Fibroblast of lung (primary cell): ENCODE results near the gene APBA2. TPM values are rescaled to one million over a fixed set of nuclear protein-coding genes. Genes with fewer than 3 reads are reported as not detected.

ENCODE experiments used
- DNase-seq, 2 donors: peaks; one replicate each; pipeline versions ENCODE4 v3.0.0 to v3.0.0-alpha.2; 2010; ENCODE audit warnings: low read depth in 2 of 2
- H2AFZ ChIP-seq: 2 replicates; pipeline ENCODE4 v1.5.1; 2012; ENCODE audit warnings: low read length, control low read depth, inconsistent platforms
- H3K27ac ChIP-seq: 2 replicates; pipeline ENCODE4 v1.5.1; 2011; ENCODE audit warnings: low read length, control low read depth; ENCODE audit not compliant: insufficient read depth
- H3K27me3 ChIP-seq: 2 replicates; pipeline ENCODE4 v1.5.1; 2011; ENCODE audit warnings: mild to moderate bottlenecking, low read length; ENCODE audit not compliant: control insufficient read depth, insufficient read depth
- H3K36me3 ChIP-seq: 2 replicates; pipeline ENCODE4 v1.5.1; 2011; ENCODE audit warnings: low read length; ENCODE audit not compliant: control insufficient read depth, insufficient read depth
- H3K4me1 ChIP-seq: 2 replicates; pipeline ENCODE4 v1.5.1; 2011; ENCODE audit warnings: low read length; ENCODE audit not compliant: control insufficient read depth, insufficient read depth; ENCODE audit errors: extremely low read depth
- H3K4me2 ChIP-seq: 2 replicates; pipeline ENCODE4 v1.5.1; 2011; ENCODE audit warnings: low read length, control low read depth; ENCODE audit not compliant: insufficient read depth; ENCODE audit errors: extremely low read depth
- H3K4me3 ChIP-seq, 4 experiments: fragments of 200-600 bp in 1 of 4; sonication (generic) in 1 of 4; replicated peaks in 1 of 4; 2 replicates each; pipeline ENCODE4 v1.5.1; 2011 to 2016; ENCODE audit warnings: low read length in 4 of 4, low read depth in 3 of 4, mild to moderate bottlenecking in 3 of 4, control low read depth in 2 of 4, inconsistent platforms in 1 of 4, mixed read lengths in 1 of 4; ENCODE audit not compliant: insufficient read depth in 1 of 4; ENCODE audit errors: control extremely low read depth in 1 of 4
- H3K79me2 ChIP-seq: 2 replicates; pipeline ENCODE4 v1.5.1; 2012; ENCODE audit warnings: mild to moderate bottlenecking, low read length, inconsistent platforms; ENCODE audit not compliant: control insufficient read depth, insufficient read depth
- H3K9ac ChIP-seq: 2 replicates; pipeline ENCODE4 v1.5.1; 2011; ENCODE audit warnings: mild to moderate bottlenecking, low read length, control low read depth; ENCODE audit not compliant: insufficient read depth
- H3K9me3 ChIP-seq: 2 replicates; pipeline ENCODE4 v1.5.1; 2012; ENCODE audit warnings: low read depth, low read length; ENCODE audit not compliant: control insufficient read depth, insufficient read depth
- H4K20me1 ChIP-seq: 2 replicates; pipeline ENCODE4 v1.5.1; 2011; ENCODE audit warnings: low read length; ENCODE audit not compliant: control insufficient read depth, insufficient read depth; ENCODE audit errors: extremely low read depth
- CTCF ChIP-seq, 2 donors: IDR thresholded peaks in 1 of 2; conservative IDR thresholded peaks in 1 of 2; 1 replicate in 1 of 2; 2 replicates in 1 of 2; pipeline ENCODE4 v1.5.1; 2011 to 2012; ENCODE audit warnings: low read length in 2 of 2, control low read depth in 1 of 2, inconsistent platforms in 1 of 2, low read depth in 1 of 2, mild to moderate bottlenecking in 1 of 2
- EZH2 ChIP-seq: IDR thresholded peaks from 2 replicates; pipeline ENCODE4 v1.5.1; 2012; ENCODE audit warnings: low read length, control low read depth, mild to moderate bottlenecking; ENCODE audit errors: missing control alignments
- polyA plus RNA-seq, 2 donors: library from polyadenylated mRNA; depleted of rRNA in 1 of 2; stranded (reverse) in 1 of 2; unstranded in 1 of 2; fragments of >200 nt; gene quantifications; 2 replicates each; pipeline ENCODE4 v1.2.1, GENCODE V29; 2011 to 2012; ENCODE audit warnings: missing spikeins in 1 of 2
- total RNA-seq: library from RNA; depleted of rRNA; stranded (reverse); fragments of >200 nt; gene quantifications from 2 replicates; pipeline ENCODE4 v1.2.1, GENCODE V29; 2014

APBA2 gene
- total and polyA plus RNA-seq, 2 donors (not counting 1 experiment from before 2014, with no cell fraction given), result 9.5 to 20.3 TPM

DNA sequence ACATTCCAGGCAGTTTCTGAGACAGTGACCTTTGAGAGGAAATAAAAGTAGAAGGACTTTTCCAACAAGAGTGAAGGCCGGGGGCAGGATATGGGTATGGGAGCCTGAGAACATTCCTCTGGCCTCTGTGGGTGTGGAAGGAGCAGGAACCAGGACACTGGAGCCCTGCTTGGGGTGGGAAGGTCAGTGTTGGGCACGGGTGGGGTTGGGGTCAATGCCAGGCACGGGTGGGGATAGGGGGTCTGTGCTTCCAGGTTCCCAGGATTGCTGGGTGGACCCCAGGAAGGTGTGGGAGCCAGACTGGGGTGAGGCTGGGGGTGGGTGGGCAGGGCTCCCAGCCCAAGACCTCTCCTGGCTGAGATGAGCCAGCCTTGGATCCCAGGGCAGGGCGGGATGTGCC, 220.3 kb downstream of the APBA2 start:
- TF ChIP-seq CTCF (conservative IDR thresholded peaks at IDR 0.05 in 1 of 2, IDR thresholded peaks at IDR 0.05 in 1 of 2; ENCODE audit: low read depth in 1 of 2, low read length in 2 of 2), result no peak
- no peak for TF ChIP-seq EZH2
- H3K27ac ChIP-seq, result no peak overlapping the region

GRCh38 chr15:29106551-29107290, 220.9 kb downstream of the APBA2 start:
- no peaks in the 10 kb centered on the region for H3K36me3 ChIP-seq
- TF ChIP-seq EZH2, result no peak
- no peak for TF ChIP-seq CTCF (conservative IDR thresholded peaks at IDR 0.05 in 1 of 2, IDR thresholded peaks at IDR 0.05 in 1 of 2; ENCODE audit: low read depth in 1 of 2, low read length in 2 of 2)

More for the DNA sequence above, 220.3 kb downstream of the APBA2 start:
- H2AFZ ChIP-seq, result no peak overlapping the region
- no peaks in the 10 kb centered on the region for H3K9me3 ChIP-seq
- no peaks in the 10 kb centered on the region for H3K36me3 ChIP-seq
- H3K79me2 ChIP-seq, result no peaks in the 10 kb centered on the region
- H3K4me2 ChIP-seq, result no peak overlapping the region
- H3K9ac ChIP-seq, result no peak overlapping the region
- no peak for DNase-seq
- no peak overlapping the region for H3K4me3 ChIP-seq
- no peaks in the 10 kb centered on the region for H4K20me1 ChIP-seq
- H3K4me1 ChIP-seq, result no peaks in the 10 kb centered on the region
- H3K27me3 ChIP-seq, result no peaks in the 10 kb centered on the region

DNA sequence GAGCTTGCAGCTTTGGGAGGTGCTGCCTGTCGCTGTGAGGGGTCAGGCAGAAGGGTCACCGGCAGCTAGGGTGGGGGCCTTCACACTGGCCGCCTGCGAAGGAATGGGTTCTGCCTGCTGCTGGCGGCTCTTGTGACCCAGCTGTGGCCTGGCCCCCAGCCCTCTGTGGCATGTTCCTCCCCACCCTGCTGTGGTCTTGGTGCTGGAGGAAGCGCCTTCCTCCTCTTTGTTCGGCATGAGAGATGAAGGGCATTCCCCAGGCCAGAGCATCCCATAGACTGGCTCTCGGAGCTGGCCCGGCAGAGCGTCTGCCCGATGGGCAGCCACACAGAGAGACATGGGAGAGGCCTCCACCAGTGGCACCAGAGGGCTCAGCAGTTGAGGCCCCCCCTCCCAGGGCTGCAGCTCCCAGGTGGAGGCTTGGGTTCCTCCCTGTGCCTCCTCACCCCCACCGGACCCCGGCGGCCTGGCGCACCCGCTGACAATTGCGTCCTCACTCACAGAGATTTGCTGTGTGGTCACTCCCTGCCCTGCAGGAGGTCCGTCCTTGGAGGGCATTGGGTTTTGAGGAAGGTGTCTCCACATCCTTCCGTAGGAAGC, 221.6 kb downstream of the APBA2 start:
- no peak overlapping the region for H3K9ac ChIP-seq

More at GRCh38 chr15:29106551-29107290, 220.9 kb downstream of the APBA2 start:
- Histone ChIP-seq H3K9ac (no peak overlapping the region), H3K4me3 (no peak overlapping the region), H3K9me3 (no peaks in the 10 kb centered on the region), H3K27me3 (no peaks in the 10 kb centered on the region), H3K27ac (no peak overlapping the region), H3K4me2 (no peak overlapping the region), H3K79me2 (no peaks in the 10 kb centered on the region), H2AFZ (no peak overlapping the region), H3K4me1 (no peaks in the 10 kb centered on the region), H4K20me1 (no peaks in the 10 kb centered on the region)
- DNase-seq, result no peak

More for the DNA sequence above, 221.6 kb downstream of the APBA2 start:
- Histone ChIP-seq H3K27me3 (no peaks in the 10 kb centered on the region), H2AFZ (no peak overlapping the region), H3K36me3 (no peaks in the 10 kb centered on the region), H3K9me3 (no peaks in the 10 kb centered on the region), H3K27ac (no peak overlapping the region), H3K4me3 (no peak overlapping the region), H4K20me1 (no peaks in the 10 kb centered on the region), H3K4me1 (no peaks in the 10 kb centered on the region), H3K79me2 (no peaks in the 10 kb centered on the region), H3K4me2 (no peak overlapping the region)
- no peak for DNase-seq
- TF ChIP-seq EZH2 (no peak), CTCF (conservative IDR thresholded peaks at IDR 0.05 in 1 of 2, IDR thresholded peaks at IDR 0.05 in 1 of 2; ENCODE audit: low read depth in 1 of 2, low read length in 2 of 2) (no peak)
